Measurements from ENCODE around the gene ANKRD11. TPM values are rescaled to one million over a fixed set of nuclear protein-coding genes. Genes with fewer than 3 reads are reported as not detected.
"Not testable (repeated sequence)": the region's sequence is repeated elsewhere in the genome, so short reads cannot be mapped to it uniquely, and the experiment has no call there.

The ANKRD11 gene
- total RNA-seq, 2 experiments from 2014 or later, result 174 to 177 TPM

GRCh38 chr16:89369266-89369895 lies 121.0 kb downstream of the ANKRD11 start:
- CTCF ChIA-PET, result interaction anchor here (0.5 kb wide), 1 partner anchor 12 kb away, joined by 3 read pairs; no protein-coding TSS in a partner anchor
- H3K36me3 Mint-ChIP-seq (ENCODE audit: low read depth), result peaks cover 14% of the 10 kb centered on the region
- no peak overlapping the region for H3K4me3 Mint-ChIP-seq
- DNase-seq, result no peak
- no peaks in the 10 kb centered on the region for H3K27me3 Mint-ChIP-seq (ENCODE audit: low read depth)
- peaks cover 87% of the 10 kb centered on the region for H3K4me1 Mint-ChIP-seq (ENCODE audit: low read depth)
- peak overlapping the region; percentile 24 for H3K27ac Mint-ChIP-seq
- intact Hi-C loops (cut with micrococcal nuclease), result no loop called here
- no peaks in the 10 kb centered on the region for H3K9me3 Mint-ChIP-seq

GRCh38 chr16:89368604-89369249 lies 121.6 kb downstream of the ANKRD11 start:
- Mint-ChIP-seq H3K27me3 (ENCODE audit: low read depth) (no peaks in the 10 kb centered on the region), H3K27ac (no peak overlapping the region), H3K4me3 (no peak overlapping the region), H3K4me1 (ENCODE audit: low read depth) (peaks cover 91% of the 10 kb centered on the region), H3K9me3 (no peaks in the 10 kb centered on the region), H3K36me3 (ENCODE audit: low read depth) (peaks cover 14% of the 10 kb centered on the region)
- CTCF ChIA-PET, result interaction anchor here (0.7 kb wide), 1 partner anchor 273 kb away, joined by 5 read pairs; no protein-coding TSS in a partner anchor
- intact Hi-C loops (cut with micrococcal nuclease), result no loop called here
- DNase-seq, result no peak

- no peak for DNase-seq
- H3K27ac Mint-ChIP-seq, result no peak overlapping the region
- H3K4me3 Mint-ChIP-seq, result no peak overlapping the region
- intact Hi-C loops (cut with micrococcal nuclease), result no loop called here
- peaks cover 11% of the 10 kb centered on the region for H3K36me3 Mint-ChIP-seq (ENCODE audit: low read depth)
- CTCF ChIA-PET, result no interaction called here
- no peaks in the 10 kb centered on the region for H3K27me3 Mint-ChIP-seq (ENCODE audit: low read depth)
- peaks cover 90% of the 10 kb centered on the region for H3K4me1 Mint-ChIP-seq (ENCODE audit: low read depth)
- no peaks in the 10 kb centered on the region for H3K9me3 Mint-ChIP-seq
Measured at GRCh38 chr16:89367538-89367915, 122.8 kb downstream of the ANKRD11 start.

DNA sequence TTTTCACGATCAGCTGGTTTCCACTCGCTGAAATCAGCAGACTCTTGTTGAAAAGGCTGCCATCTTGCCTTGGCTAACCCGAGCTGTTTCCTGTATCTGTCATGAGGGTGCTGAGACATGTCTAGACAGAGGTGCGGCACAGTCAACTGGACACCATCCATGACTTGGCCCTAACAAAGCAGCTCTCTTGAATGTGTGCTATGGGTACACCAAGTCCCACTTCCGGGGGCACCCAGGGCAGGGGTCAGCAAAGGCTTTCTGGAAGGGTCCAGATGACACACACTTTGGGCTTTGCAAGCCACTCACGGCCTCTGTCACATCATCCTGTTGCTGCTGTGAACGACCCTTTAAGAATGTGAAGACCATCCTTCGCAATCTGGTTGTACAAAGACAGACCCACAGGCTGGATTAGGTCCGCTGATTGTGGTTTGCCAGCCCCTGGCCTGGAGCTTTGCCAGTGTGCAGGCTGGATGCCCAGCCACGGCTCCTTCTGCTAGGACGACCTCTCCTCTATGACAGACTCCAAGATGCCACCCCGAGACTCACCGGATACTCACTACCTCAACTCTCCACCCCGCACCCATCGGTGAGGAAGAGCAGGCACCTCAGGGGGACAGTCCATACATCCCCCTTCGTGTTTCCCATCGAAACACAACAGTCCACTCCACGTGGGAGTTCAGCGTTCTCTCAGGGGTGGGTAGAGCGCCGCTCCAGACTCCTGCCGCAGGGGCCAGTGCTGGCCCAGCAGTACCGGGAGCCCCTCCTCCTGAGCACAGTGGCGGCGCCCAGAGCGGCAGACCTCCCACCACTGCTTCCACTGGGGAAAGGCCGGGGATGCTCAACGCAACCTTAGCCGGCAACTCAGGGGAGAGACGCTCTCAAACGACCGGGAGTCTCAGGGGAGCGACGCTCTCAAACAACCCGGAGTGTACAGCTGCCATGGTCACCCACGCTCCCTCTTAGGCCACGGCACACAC lies 123.5 kb downstream of the ANKRD11 start:
- intact Hi-C loops (cut with micrococcal nuclease), result no loop called here
- H3K9me3 Mint-ChIP-seq, result no peaks in the 10 kb centered on the region
- no peaks in the 10 kb centered on the region for H3K27me3 Mint-ChIP-seq (ENCODE audit: low read depth)
- no peak overlapping the region for H3K4me3 Mint-ChIP-seq
- peaks cover 10% of the 10 kb centered on the region for H3K36me3 Mint-ChIP-seq (ENCODE audit: low read depth)
- CTCF ChIA-PET, result no interaction called here
- H3K27ac Mint-ChIP-seq, result peak overlapping the region; percentile 16
- no peak for DNase-seq
- H3K4me1 Mint-ChIP-seq (ENCODE audit: low read depth), result peaks cover 95% of the 10 kb centered on the region

DNA sequence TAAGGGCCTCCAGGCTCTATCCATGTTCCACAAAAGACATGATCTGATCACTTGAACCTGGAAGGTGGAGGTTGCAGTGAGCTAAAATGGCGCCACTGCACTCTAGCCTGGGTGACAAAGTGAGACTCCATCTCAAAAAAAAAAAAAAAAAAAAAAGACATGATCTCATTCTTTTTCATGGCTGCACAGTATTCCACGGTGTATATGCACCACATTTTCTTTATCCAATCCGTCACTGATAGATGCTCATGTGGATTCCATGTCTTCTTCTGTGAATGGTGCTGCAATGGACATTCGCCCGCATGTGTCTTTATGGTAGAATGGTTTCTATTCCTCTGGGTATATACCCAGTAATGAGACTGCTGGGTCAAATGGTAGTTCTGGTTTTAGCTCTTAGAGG lies 124.4 kb downstream of the ANKRD11 start:
- intact Hi-C loops (cut with micrococcal nuclease), result no loop called here
- H3K9me3 Mint-ChIP-seq, result no peaks in the 10 kb centered on the region
- CTCF ChIA-PET, result no interaction called here
- peaks cover 9% of the 10 kb centered on the region for H3K36me3 Mint-ChIP-seq (ENCODE audit: low read depth)
- H3K4me1 Mint-ChIP-seq (ENCODE audit: low read depth), result peaks cover 95% of the 10 kb centered on the region
- no peak for DNase-seq
- H3K27ac Mint-ChIP-seq, result peak overlapping the region; percentile 16
- no peaks in the 10 kb centered on the region for H3K27me3 Mint-ChIP-seq (ENCODE audit: low read depth)
- no peak overlapping the region for H3K4me3 Mint-ChIP-seq

DNA sequence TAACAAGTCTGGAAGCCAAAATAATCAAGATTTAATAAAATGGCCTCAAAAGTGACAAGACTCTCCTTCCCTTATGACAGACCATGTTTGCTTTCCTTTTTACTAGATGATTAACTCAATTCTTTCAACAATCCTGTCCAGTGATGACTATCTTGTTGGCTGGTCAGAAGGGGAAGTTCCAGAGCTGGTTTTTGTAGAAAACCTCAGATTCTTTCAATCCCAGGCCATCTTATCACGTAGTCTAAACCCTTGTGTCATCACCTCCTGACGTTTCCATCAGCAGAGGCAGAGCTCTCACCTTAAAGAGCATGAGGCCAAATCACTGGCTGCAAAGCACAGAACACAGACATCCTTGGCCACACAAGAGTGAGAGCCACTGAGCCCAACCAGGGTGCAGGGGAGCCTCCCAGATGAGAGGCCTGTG lies 125.3 kb downstream of the ANKRD11 start:
- Mint-ChIP-seq H3K4me1 (ENCODE audit: low read depth) (peaks cover 95% of the 10 kb centered on the region), H3K27me3 (ENCODE audit: low read depth) (no peaks in the 10 kb centered on the region), H3K27ac (peak overlapping the region; percentile 50), H3K4me3 (no peak overlapping the region), H3K36me3 (ENCODE audit: low read depth) (peaks cover 14% of the 10 kb centered on the region), H3K9me3 (no peaks in the 10 kb centered on the region)
- no peak for DNase-seq
- CTCF ChIA-PET, result no interaction called here
- intact Hi-C loops (cut with micrococcal nuclease), result no loop called here

GRCh38 chr16:89364606-89365005 lies 125.8 kb downstream of the ANKRD11 start:
- H3K27me3 Mint-ChIP-seq (ENCODE audit: low read depth), result no peaks in the 10 kb centered on the region
- H3K27ac Mint-ChIP-seq, result peak overlapping the region; percentile 50
- no peak overlapping the region for H3K4me3 Mint-ChIP-seq
- peaks cover 17% of the 10 kb centered on the region for H3K36me3 Mint-ChIP-seq (ENCODE audit: low read depth)
- no peak for DNase-seq
- CTCF ChIA-PET, result interaction anchor here (0.5 kb wide), 1 partner anchor 55 kb away, joined by 3 read pairs; no protein-coding TSS in a partner anchor
- peaks cover 95% of the 10 kb centered on the region for H3K4me1 Mint-ChIP-seq (ENCODE audit: low read depth)
- intact Hi-C loops (cut with micrococcal nuclease), result loop anchor here (5.0 kb wide), 1 partner anchor 43 kb away; no protein-coding TSS in a partner anchor
- H3K9me3 Mint-ChIP-seq, result no peaks in the 10 kb centered on the region

DNA sequence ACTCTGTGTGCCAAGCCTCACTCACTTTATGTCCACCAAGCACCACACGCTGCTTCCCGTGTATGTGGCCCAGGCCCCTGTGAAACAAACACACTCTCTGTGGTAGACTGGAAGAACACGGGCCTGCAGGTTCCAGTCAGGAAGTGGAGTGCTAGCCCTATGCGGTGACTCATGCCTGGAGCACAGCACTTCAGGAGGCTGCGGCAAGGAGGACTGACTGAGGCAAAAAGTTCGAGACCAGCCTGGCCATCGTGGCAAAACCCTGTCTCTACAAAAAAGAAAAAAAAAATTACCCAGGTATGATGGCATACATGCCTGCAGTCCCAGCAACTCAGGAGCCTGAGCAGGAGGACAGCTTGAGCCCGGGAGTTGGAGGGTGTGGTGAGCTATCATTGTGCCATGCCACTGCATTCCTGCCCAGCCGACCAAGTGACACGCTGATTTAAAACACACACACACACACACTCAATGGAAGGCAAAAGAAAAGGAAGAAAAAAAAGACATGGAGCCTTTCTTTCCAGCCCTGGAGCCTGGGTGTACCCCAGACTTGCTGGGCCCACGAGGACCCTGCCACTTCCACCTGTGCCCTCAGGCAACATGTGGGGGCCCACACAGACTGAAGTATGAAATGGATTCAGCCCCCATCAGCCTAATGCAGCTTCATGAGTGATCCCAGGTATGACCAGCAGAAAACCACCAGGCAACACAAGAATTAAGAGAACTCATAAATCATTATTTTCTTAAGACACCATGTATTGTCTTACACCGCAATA lies 126.6 kb downstream of the ANKRD11 start:
- Mint-ChIP-seq H3K27me3 (ENCODE audit: low read depth) (no peaks in the 10 kb centered on the region), H3K4me3 (no peak overlapping the region), H3K4me1 (ENCODE audit: low read depth) (peaks cover 95% of the 10 kb centered on the region), H3K9me3 (no peaks in the 10 kb centered on the region), H3K27ac (peak overlapping the region; percentile 50), H3K36me3 (ENCODE audit: low read depth) (peaks cover 23% of the 10 kb centered on the region)
- DNase-seq, result peak; percentile 69
- intact Hi-C loops (cut with micrococcal nuclease), result loop anchor here (5.0 kb wide), 1 partner anchor 43 kb away; no protein-coding TSS in a partner anchor
- CTCF ChIA-PET, result interaction anchor here (0.7 kb wide), 1 partner anchor 20 kb away, joined by 3 read pairs; no protein-coding TSS in a partner anchor

- peaks cover 97% of the 10 kb centered on the region for H3K4me1 Mint-ChIP-seq (ENCODE audit: low read depth)
- H3K36me3 Mint-ChIP-seq (ENCODE audit: low read depth), result peaks cover 26% of the 10 kb centered on the region
- CTCF ChIA-PET, result interaction anchor here (1.6 kb wide), 1 partner anchor 49 kb away, joined by 4 read pairs; no protein-coding TSS in a partner anchor
- not testable (repeated sequence) for H3K9me3 Mint-ChIP-seq; H3K27me3 Mint-ChIP-seq (ENCODE audit: low read depth); H3K4me3 Mint-ChIP-seq; DNase-seq
- peak overlapping the region; percentile 89 for H3K27ac Mint-ChIP-seq
- intact Hi-C loops (cut with micrococcal nuclease), result loop anchor here (5.0 kb wide), 1 partner anchor 45 kb away; no protein-coding TSS in a partner anchor
Measured at GRCh38 chr16:89362540-89363223, 127.7 kb downstream of the ANKRD11 start.

GRCh38 chr16:89361751-89362539 lies 128.4 kb downstream of the ANKRD11 start:
- H3K4me1 Mint-ChIP-seq (ENCODE audit: low read depth), result peaks cover 98% of the 10 kb centered on the region
- DNase-seq, result peak; percentile 45
- H3K27me3 Mint-ChIP-seq (ENCODE audit: low read depth), result no peaks in the 10 kb centered on the region
- peak overlapping the region; percentile 89 for H3K27ac Mint-ChIP-seq
- no peaks in the 10 kb centered on the region for H3K9me3 Mint-ChIP-seq
- H3K4me3 Mint-ChIP-seq, result peak overlapping the region; percentile 47
- CTCF ChIA-PET, result interaction anchor here (1.0 to 1.6 kb wide), 2 partner anchors 12 to 48 kb away, joined by 4 read pairs; no protein-coding TSS in a partner anchor
- peaks cover 31% of the 10 kb centered on the region for H3K36me3 Mint-ChIP-seq (ENCODE audit: low read depth)
- intact Hi-C loops (cut with micrococcal nuclease), result loop anchor here (1.0 to 5.0 kb wide), 6 partner anchors 12 to 127 kb away; no protein-coding TSS in a partner anchor
